ENCODE data around the gene CEP120.

- no peak for TF ChIP-seq CTCF (IDR thresholded peaks at IDR 0.05)
- no peak for TF ChIP-seq POLR2A (IDR thresholded peaks at IDR 0.05; ENCODE audit: low read depth)
Measured at GRCh38 chr5:123389794-123390193, 33.4 kb downstream of the CEP120 start.

All from esophagus muscularis mucosa (tissue), 3 donors.